HL-60/S4 (cell line): Measurements from ENCODE around the gene RILP.

Experiments
- in situ Hi-C: fragments of 300-500 bp; cut with MboI; formaldehyde crosslinking; loops from 2 replicates; pipeline ENCODE4 v1.14.3; 2022; ENCODE audit warnings: low sequenced_read_pairs

RILP gene

GRCh38 chr17:1648173-1648962 is 1.3 kb downstream of the RILP start:
- in situ Hi-C loops: no loop called here

GRCh38 chr17:1647802-1648171 is 1.9 kb downstream of the RILP start:
- in situ Hi-C loops: no loop called here

GRCh38 chr17:1646199-1646875 is 3.3 kb downstream of the RILP start:
- in situ Hi-C loops: no loop called here

GRCh38 chr17:1645207-1646171 is 4.2 kb downstream of the RILP start, which contains the start of gene SCARF1:
Gene SCARF1, minus strand, starts transcription at chr17:1645732. Its CDS starts 35 bp downstream, at chr17:1645697.
- in situ Hi-C loops: no loop called here

GRCh38 chr17:1644493-1645206 is 5.0 kb downstream of the RILP start:
- in situ Hi-C loops: no loop called here

- in situ Hi-C loops: no loop called here
Observed at GRCh38 chr17:1643999-1644492, 5.6 kb downstream of the RILP start.

- in situ Hi-C loops: no loop called here
Observed at GRCh38 chr17:1643293-1643998, 6.2 kb downstream of the RILP start.

- in situ Hi-C loops: no loop called here
Observed at GRCh38 chr17:1641065-1641403, 8.6 kb downstream of the RILP start.

- in situ Hi-C loops: no loop called here
Observed at GRCh38 chr17:1640329-1641064, 9.2 kb downstream of the RILP start.

- in situ Hi-C loops: loop anchor here (10.0 kb wide), 1 partner anchor 65 kb away; no protein-coding TSS in a partner anchor
Observed at GRCh38 chr17:1639549-1640180, 10.0 kb downstream of the RILP start.

- in situ Hi-C loops: loop anchor here (10.0 kb wide), 1 partner anchor 64 kb away; no protein-coding TSS in a partner anchor
Observed at GRCh38 chr17:1638624-1639300, 10.9 kb downstream of the RILP start.

GRCh38 chr17:1638171-1638590 is 11.5 kb downstream of the RILP start:
- in situ Hi-C loops: loop anchor here (10.0 kb wide), 1 partner anchor 63 kb away; no protein-coding TSS in a partner anchor

GRCh38 chr17:1636732-1637285 is 12.9 kb downstream of the RILP start:
- in situ Hi-C loops: loop anchor here (10.0 kb wide), 1 partner anchor 62 kb away; no protein-coding TSS in a partner anchor

GRCh38 chr17:1635675-1636465 is 13.8 kb downstream of the RILP start:
- in situ Hi-C loops: loop anchor here (10.0 kb wide), 1 partner anchor 61 kb away; no protein-coding TSS in a partner anchor

- in situ Hi-C loops: loop anchor here (10.0 kb wide), 1 partner anchor 60 kb away; no protein-coding TSS in a partner anchor
Observed at GRCh38 chr17:1634841-1635650, 14.6 kb downstream of the RILP start.

GRCh38 chr17:1630662-1631061 is 19.0 kb downstream of the RILP start:
- in situ Hi-C loops: loop anchor here (10.0 kb wide), 1 partner anchor 56 kb away; no protein-coding TSS in a partner anchor
